ENCODE results near the gene NKAIN4.

NKAIN4 gene

DNA sequence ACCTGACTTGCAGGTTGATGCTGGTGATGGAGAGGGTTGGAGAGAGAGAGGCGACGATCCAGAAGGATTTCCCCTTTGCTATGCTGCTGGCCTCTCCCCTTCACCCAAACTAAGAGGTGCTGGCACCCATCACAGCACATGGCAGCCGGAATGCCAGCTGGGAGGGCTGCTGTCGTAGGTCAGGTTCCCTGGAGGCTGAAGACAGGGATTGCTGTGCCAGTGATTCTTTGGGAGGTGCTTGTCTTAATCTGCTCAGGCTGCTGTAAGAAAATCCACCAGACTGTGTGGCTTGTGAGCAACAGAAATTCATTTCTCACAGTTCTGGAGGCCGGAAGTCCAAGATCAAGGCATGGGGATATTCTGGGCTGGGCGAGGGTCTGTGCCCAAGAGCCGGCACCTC, 14.0 kb upstream of the NKAIN4 start:
- TF ChIP-seq ZFX (IDR thresholded peaks at IDR 0.05; ENCODE audit: borderline replicate concordance) = no peak
- TF ChIP-seq, protein P1, sequence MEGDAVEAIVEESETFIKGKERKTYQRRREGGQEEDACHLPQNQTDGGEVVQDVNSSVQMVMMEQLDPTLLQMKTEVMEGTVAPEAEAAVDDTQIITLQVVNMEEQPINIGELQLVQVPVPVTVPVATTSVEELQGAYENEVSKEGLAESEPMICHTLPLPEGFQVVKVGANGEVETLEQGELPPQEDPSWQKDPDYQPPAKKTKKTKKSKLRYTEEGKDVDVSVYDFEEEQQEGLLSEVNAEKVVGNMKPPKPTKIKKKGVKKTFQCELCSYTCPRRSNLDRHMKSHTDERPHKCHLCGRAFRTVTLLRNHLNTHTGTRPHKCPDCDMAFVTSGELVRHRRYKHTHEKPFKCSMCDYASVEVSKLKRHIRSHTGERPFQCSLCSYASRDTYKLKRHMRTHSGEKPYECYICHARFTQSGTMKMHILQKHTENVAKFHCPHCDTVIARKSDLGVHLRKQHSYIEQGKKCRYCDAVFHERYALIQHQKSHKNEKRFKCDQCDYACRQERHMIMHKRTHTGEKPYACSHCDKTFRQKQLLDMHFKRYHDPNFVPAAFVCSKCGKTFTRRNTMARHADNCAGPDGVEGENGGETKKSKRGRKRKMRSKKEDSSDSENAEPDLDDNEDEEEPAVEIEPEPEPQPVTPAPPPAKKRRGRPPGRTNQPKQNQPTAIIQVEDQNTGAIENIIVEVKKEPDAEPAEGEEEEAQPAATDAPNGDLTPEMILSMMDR (IDR thresholded peaks at IDR 0.05) = no peak
- no peak overlapping the region for H3K27ac ChIP-seq

DNA sequence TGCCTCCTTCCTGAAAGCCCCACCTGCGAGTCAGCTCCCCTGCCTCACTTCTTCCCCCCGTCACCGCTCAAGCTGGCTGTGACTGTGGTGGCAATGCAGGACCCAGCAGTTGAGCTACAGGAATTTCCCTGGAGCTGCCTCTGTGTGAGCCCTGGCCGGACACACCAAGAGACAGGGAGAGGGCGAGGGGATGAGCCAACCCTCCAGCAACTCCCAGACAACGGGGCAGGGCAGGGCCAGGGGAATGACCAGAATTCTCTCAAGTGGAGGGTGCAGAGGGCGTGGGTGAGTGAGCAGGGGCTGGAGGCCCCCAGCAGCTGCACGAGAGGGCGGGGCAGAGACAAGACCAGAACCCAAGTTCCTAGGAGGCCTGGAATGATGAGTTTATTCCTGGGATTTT, 13.4 kb upstream of the NKAIN4 start:
- TF ChIP-seq, protein P1 (IDR thresholded peaks at IDR 0.05) = no peak
- no peak for TF ChIP-seq ZFX (IDR thresholded peaks at IDR 0.05; ENCODE audit: borderline replicate concordance)
- no peak overlapping the region for H3K27ac ChIP-seq

DNA sequence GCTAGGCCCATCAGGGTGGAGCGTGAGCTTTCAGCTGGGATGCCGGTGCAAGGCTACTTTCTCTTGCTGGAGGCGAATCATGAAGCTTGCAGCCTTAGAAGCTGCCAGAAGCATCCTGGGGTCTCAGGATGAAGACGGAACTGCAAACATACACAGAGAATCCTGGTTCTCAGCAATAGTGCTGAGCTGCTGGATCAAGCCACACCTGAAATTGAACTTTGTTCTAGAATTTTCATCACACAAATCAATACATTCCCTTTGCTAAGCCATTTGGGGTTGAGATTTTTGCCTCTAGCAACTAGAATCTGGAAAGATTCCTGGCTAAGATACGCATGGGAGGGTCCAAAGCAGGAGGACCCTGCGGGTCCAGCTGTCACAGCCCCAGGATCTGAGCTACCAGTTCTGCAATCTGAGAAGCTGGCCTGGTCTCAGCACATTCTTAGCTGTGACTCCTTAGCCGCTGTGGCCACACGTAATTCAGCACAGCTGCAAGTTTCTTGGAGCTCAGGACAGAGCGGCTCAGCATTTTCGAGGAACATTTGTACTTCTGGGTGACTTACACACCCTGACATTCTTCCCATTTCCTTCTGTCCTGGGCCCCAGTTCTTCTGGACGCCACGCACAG, 11.7 kb upstream of the NKAIN4 start:
- TF ChIP-seq, protein P1 (IDR thresholded peaks at IDR 0.05) = no peak
- TF ChIP-seq ZFX (IDR thresholded peaks at IDR 0.05; ENCODE audit: borderline replicate concordance) = no peak
- H3K27ac ChIP-seq = no peak overlapping the region

DNA sequence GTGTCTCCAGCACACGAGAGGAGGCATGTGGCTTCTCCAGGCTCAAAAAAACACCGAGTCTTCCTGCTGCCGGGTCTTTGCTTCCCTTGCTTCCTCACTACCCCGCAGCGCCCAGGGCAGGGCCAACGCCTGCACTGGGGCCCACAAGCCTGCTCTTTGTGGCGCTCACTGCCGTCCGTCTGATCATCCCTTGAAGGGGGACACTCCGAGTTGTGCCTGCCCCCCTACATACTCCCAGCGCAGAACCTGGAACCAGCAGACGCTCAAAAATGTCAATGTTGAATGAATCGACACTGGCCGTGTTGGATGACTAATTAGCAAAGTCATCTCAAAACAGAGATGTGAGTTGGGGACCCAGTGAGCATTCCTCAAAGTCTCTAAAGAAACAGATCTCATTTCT, 10.3 kb upstream of the NKAIN4 start:
- H3K27ac ChIP-seq = no peak overlapping the region
- TF ChIP-seq, protein P1 (IDR thresholded peaks at IDR 0.05) = no peak
- TF ChIP-seq ZFX (IDR thresholded peaks at IDR 0.05; ENCODE audit: borderline replicate concordance) = no peak

DNA sequence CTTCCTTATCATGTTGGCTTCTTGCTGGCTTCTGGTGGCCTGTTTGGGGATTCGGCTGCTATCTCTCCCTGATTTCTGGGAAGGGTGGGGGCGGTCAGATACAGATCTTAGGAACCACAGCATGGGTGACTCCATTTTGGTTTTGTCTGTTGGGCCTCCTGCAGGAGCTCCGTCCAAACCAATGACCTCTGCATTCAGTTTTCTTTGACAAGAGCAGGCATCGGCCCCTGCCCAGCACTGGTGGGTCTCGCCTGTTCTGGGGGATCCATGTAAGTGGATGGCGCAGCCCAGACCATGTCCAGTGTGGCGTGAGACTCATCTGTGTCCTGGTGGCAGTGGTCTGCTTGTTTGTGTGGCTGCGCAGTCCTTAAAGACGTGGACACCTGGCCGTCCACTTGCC, 9.7 kb upstream of the NKAIN4 start:
- TF ChIP-seq ZFX (IDR thresholded peaks at IDR 0.05; ENCODE audit: borderline replicate concordance) = no peak
- TF ChIP-seq, protein P1 (IDR thresholded peaks at IDR 0.05) = no peak
- H3K27ac ChIP-seq = no peak overlapping the region

DNA sequence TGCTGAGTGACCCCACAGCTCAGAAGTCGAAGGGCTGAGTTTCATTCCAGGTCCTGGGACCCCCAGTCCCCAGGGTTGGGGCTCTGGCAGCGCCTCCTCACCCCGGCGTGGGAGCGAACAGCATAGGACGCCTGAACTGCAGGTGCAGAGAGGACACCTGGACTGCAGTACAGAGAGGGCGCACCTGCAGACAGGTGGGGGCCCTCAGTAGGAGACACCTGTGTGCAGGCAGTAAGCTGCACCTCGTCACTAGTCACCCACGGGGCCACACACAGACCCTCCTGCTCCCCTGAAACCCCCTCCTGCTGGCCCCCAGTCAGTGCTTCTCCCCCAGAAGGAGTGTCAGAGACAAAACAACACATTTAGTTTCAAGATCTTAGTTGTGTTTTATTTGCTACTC, 8.6 kb upstream of the NKAIN4 start:
- H3K27ac ChIP-seq = no peak overlapping the region
- TF ChIP-seq, protein P1 (IDR thresholded peaks at IDR 0.05) = no peak
- no peak for TF ChIP-seq ZFX (IDR thresholded peaks at IDR 0.05; ENCODE audit: borderline replicate concordance)

DNA sequence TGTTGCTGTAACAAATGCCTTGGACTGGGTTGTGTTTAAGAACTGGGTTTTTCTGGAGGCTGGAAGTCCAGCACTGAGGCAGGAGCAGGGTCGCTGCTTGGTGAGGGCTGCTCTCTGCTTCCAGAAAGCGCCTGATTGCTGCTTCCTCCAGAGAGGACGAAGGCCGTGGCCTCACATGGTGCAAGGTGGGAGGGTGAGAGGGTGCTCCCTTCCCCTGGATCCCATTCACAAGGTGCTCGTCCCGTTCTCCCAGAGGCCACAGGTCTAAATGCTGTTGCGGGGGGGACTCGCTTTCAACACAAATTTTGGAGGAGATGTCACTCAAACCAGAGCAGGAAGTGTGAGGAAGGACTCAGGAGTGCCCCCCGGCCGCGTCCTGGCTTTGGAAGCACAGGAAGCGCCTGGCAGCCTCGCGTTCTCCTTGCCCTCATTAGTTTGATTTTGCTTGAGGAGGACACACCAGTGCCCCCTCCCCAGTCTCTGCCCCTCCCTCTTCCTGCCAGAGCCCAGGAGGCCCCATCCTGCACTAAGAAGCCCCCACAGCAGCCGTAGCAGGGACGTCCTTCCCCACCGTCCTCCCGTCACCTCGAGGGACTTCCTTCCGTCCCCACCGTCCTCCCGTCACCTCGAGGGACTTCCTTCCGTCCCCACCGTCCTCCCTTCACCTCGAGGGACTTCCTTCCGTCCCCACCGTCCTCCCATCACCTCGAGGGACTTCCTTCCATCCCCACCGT, 7.7 kb upstream of the NKAIN4 start:
- no peak overlapping the region for H3K27ac ChIP-seq
- no peak for TF ChIP-seq ZFX (IDR thresholded peaks at IDR 0.05; ENCODE audit: borderline replicate concordance)

Measured in 22Rv1 (cell line).